ENCODE data around the gene ZNF385C. TPM values are rescaled to one million over a fixed set of nuclear protein-coding genes. Genes with fewer than 3 reads are reported as not detected.

Gene ZNF385C
- total RNA-seq, 1 experiment from 2014 or later, result 1.7 TPM

DNA sequence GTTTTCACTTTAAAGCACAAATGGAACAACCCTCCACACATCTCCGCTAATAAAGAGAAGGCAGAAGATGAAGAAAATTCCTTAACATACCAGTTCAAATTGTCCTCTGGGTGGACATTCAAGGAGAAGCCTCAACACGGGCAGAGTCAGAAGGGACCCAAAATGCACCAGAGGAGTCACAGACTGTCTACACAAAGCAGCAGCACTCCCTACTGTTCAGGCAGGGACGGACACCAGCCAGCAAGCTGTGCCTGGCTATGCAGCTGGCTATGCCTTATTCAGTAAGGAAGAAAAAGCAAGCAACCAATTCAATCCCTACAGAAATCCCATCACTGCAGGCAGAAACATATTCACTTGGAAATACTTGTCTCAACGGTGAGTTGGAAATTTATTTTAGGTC is 89.1 kb downstream of the ZNF385C start:
- H2AFZ ChIP-seq, result no peak overlapping the region
- H3K79me2 ChIP-seq (ENCODE audit: low read depth), result peaks cover 99% of the 10 kb centered on the region
- no peak for DNase-seq
- no peak for TF ChIP-seq EZH2 (IDR thresholded peaks at IDR 0.05; ENCODE audit: low read depth)
- TF ChIP-seq, protein P1, sequence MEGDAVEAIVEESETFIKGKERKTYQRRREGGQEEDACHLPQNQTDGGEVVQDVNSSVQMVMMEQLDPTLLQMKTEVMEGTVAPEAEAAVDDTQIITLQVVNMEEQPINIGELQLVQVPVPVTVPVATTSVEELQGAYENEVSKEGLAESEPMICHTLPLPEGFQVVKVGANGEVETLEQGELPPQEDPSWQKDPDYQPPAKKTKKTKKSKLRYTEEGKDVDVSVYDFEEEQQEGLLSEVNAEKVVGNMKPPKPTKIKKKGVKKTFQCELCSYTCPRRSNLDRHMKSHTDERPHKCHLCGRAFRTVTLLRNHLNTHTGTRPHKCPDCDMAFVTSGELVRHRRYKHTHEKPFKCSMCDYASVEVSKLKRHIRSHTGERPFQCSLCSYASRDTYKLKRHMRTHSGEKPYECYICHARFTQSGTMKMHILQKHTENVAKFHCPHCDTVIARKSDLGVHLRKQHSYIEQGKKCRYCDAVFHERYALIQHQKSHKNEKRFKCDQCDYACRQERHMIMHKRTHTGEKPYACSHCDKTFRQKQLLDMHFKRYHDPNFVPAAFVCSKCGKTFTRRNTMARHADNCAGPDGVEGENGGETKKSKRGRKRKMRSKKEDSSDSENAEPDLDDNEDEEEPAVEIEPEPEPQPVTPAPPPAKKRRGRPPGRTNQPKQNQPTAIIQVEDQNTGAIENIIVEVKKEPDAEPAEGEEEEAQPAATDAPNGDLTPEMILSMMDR (conservative IDR thresholded peaks at IDR 0.05), result no peak
- ChIA-PET POLR2A (ENCODE audit: unreplicated experiment) (no interaction called here), CTCF (no interaction called here)
- peaks cover 20% of the 10 kb centered on the region; the same call in 1 of the 2 replicates for H3F3A ChIP-seq (ENCODE audit: insufficient read depth, low read depth)
- no peak overlapping the region for H3K4me3 ChIP-seq
- peaks cover 28% of the 10 kb centered on the region for H3K4me1 ChIP-seq (replicated peaks; ENCODE audit: insufficient read depth)
- intact Hi-C loops (cut with micrococcal nuclease; ENCODE audit: unreplicated experiment), result no loop called here
- no peaks in the 10 kb centered on the region for H3K9me2 ChIP-seq (ENCODE audit: insufficient read depth)
- peaks cover 91% of the 10 kb centered on the region for H4K20me1 ChIP-seq (ENCODE audit: insufficient read depth)
- H3K4me2 ChIP-seq, result no peak overlapping the region
- 0 out of 2 replicates have a peak, but pooled peaks cover 12% of the 10 kb centered on the region for H3K36me3 ChIP-seq (ENCODE audit: low read depth)
- H3K27ac ChIP-seq, result no peak overlapping the region
- no peaks in the 10 kb centered on the region for H3K27me3 ChIP-seq (ENCODE audit: insufficient read depth, low read depth)
- no peaks in the 10 kb centered on the region for H3K9me3 ChIP-seq (ENCODE audit: insufficient read depth, low read depth)
- BruUV-seq (replicated peaks), result no TSS peak

DNA sequence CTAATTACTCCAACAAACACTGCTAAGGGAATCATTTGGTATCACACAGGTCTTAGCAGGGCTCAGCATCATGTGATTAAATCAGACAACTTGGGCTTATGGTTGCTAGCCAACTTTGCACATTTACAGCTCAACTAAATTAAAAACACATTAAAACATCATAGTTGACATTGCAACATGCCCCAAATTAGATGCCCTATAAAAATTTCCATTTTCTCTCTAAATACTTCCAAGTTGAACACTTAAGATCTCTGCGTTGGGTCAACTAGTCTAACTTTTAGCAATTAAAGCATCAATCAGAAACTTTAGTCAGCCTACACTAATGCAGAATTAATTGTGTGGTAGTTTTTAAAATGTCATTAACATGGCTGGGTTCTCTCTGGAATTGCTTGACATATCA is 93.1 kb downstream of the ZNF385C start:
- TF ChIP-seq, protein P1 (conservative IDR thresholded peaks at IDR 0.05), result no peak
- TF ChIP-seq EZH2 (IDR thresholded peaks at IDR 0.05; ENCODE audit: low read depth), result no peak
- Histone ChIP-seq H3K36me3 (ENCODE audit: low read depth) (peaks cover 11% of the 10 kb centered on the region), H3F3A (ENCODE audit: insufficient read depth, low read depth) (no peaks in the 10 kb centered on the region), H3K79me2 (ENCODE audit: low read depth) (peaks cover 89% of the 10 kb centered on the region), H3K27me3 (ENCODE audit: insufficient read depth, low read depth) (no peaks in the 10 kb centered on the region), H3K4me3 (no peak overlapping the region), H3K9me2 (ENCODE audit: insufficient read depth) (no peaks in the 10 kb centered on the region), H2AFZ (no peak overlapping the region), H3K4me2 (no peak overlapping the region), H4K20me1 (ENCODE audit: insufficient read depth) (peaks cover 88% of the 10 kb centered on the region), H3K4me1 (replicated peaks; ENCODE audit: insufficient read depth) (peaks cover 5% of the 10 kb centered on the region; the same call in 1 of the 2 replicates), H3K27ac (no peak overlapping the region), H3K9me3 (ENCODE audit: insufficient read depth, low read depth) (no peaks in the 10 kb centered on the region)
- DNase-seq, result no peak
- BruUV-seq (replicated peaks), result no TSS peak
- ChIA-PET CTCF (interaction anchor here (1.4 kb wide), 1 partner anchor 18 kb away, joined by 3 read pairs; no protein-coding TSS in a partner anchor), POLR2A (ENCODE audit: unreplicated experiment) (interaction anchor here (0.6 kb wide), 1 partner anchor 793 kb away, joined by 4 read pairs; the partner anchor contains the start of genes CNTD1 and COA3)
- intact Hi-C loops (cut with micrococcal nuclease; ENCODE audit: unreplicated experiment), result no loop called here

DNA sequence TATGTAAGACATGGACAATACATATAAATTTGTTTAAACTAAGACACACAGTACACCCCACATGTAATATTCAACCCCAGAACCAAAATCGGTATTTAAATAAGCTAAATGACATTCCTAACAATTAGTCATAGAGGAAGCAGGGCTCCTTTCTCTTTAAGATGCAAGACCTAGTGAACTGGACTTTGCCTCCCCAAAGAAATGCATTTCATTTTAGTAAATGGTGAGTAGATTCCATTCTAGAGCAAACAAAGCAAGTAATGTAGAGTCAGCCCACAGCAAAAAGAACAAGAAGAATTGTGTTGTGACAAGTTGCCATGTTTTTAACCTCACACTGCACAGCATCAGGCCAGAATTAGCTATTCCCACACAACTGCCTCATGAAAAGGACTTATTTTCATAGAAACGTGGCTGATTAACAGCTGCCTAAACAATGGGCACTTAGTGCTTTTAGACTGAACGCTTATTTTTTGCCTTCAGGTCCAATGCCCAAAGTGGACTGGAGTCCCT is 95.4 kb downstream of the ZNF385C start:
- Histone ChIP-seq H3K4me1 (replicated peaks; ENCODE audit: insufficient read depth) (no peaks in the 10 kb centered on the region), H4K20me1 (ENCODE audit: insufficient read depth) (peaks cover 72% of the 10 kb centered on the region), H3K4me2 (no peak overlapping the region), H3K27me3 (ENCODE audit: insufficient read depth, low read depth) (no peaks in the 10 kb centered on the region), H3K4me3 (no peak overlapping the region), H3K9me2 (ENCODE audit: insufficient read depth) (no peaks in the 10 kb centered on the region), H3K9me3 (ENCODE audit: insufficient read depth, low read depth) (no peaks in the 10 kb centered on the region), H3K36me3 (ENCODE audit: low read depth) (peaks cover 15% of the 10 kb centered on the region), H3K79me2 (ENCODE audit: low read depth) (peaks cover 66% of the 10 kb centered on the region), H3K27ac (no peak overlapping the region), H2AFZ (no peak overlapping the region), H3F3A (ENCODE audit: insufficient read depth, low read depth) (peaks cover 4% of the 10 kb centered on the region; the same call in 1 of the 2 replicates)
- CTCF ChIA-PET, result interaction anchor here (0.6 kb wide), 1 partner anchor 17 kb away, joined by 6 read pairs; the partner anchor contains the start of gene NKIRAS2
- POLR2A ChIA-PET (ENCODE audit: unreplicated experiment), result no interaction called here
- BruUV-seq (replicated peaks), result no TSS peak
- no peak for DNase-seq
- TF ChIP-seq, protein P1 (conservative IDR thresholded peaks at IDR 0.05), result no peak
- TF ChIP-seq EZH2 (IDR thresholded peaks at IDR 0.05; ENCODE audit: low read depth), result no peak
- intact Hi-C loops (cut with micrococcal nuclease; ENCODE audit: unreplicated experiment), result no loop called here

Measured in PC-9 (cell line).